ENCODE data around the gene PRKAR1B.

Gene PRKAR1B

GRCh38 chr7:650339-651031, 76.6 kb downstream of the PRKAR1B start:
- TF ChIP-seq RAD21 (IDR thresholded peaks at IDR 0.05; ENCODE audit: low read depth) (no peak), TCF12 (IDR thresholded peaks at IDR 0.05; ENCODE audit: low read depth) (no peak), ZBTB7A (IDR thresholded peaks at IDR 0.05; ENCODE audit: low read depth) (no peak), YY1 (IDR thresholded peaks at IDR 0.05; ENCODE audit: low read depth) (no peak), FOXM1 (IDR thresholded peaks at IDR 0.05; ENCODE audit: borderline replicate concordance, low read depth) (no peak), TEAD4 (IDR thresholded peaks at IDR 0.05) (no peak), CREB1 (IDR thresholded peaks at IDR 0.05; ENCODE audit: low read depth) (no peak), TAF1 (IDR thresholded peaks at IDR 0.05; ENCODE audit: low read depth) (no peak), EP300 (IDR thresholded peaks at IDR 0.05; ENCODE audit: borderline replicate concordance) (no peak), NFIC (IDR thresholded peaks at IDR 0.05) (no peak)
- TF ChIP-seq, protein P1, sequence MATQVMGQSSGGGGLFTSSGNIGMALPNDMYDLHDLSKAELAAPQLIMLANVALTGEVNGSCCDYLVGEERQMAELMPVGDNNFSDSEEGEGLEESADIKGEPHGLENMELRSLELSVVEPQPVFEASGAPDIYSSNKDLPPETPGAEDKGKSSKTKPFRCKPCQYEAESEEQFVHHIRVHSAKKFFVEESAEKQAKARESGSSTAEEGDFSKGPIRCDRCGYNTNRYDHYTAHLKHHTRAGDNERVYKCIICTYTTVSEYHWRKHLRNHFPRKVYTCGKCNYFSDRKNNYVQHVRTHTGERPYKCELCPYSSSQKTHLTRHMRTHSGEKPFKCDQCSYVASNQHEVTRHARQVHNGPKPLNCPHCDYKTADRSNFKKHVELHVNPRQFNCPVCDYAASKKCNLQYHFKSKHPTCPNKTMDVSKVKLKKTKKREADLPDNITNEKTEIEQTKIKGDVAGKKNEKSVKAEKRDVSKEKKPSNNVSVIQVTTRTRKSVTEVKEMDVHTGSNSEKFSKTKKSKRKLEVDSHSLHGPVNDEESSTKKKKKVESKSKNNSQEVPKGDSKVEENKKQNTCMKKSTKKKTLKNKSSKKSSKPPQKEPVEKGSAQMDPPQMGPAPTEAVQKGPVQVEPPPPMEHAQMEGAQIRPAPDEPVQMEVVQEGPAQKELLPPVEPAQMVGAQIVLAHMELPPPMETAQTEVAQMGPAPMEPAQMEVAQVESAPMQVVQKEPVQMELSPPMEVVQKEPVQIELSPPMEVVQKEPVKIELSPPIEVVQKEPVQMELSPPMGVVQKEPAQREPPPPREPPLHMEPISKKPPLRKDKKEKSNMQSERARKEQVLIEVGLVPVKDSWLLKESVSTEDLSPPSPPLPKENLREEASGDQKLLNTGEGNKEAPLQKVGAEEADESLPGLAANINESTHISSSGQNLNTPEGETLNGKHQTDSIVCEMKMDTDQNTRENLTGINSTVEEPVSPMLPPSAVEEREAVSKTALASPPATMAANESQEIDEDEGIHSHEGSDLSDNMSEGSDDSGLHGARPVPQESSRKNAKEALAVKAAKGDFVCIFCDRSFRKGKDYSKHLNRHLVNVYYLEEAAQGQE (IDR thresholded peaks at IDR 0.05; ENCODE audit: low read depth) = no peak
- TF ChIP-seq, protein P2, sequence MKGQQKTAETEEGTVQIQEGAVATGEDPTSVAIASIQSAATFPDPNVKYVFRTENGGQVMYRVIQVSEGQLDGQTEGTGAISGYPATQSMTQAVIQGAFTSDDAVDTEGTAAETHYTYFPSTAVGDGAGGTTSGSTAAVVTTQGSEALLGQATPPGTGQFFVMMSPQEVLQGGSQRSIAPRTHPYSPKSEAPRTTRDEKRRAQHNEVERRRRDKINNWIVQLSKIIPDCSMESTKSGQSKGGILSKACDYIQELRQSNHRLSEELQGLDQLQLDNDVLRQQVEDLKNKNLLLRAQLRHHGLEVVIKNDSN (IDR thresholded peaks at IDR 0.05) = no peak

- TF ChIP-seq TEAD4 (IDR thresholded peaks at IDR 0.05) = no peak
- TF ChIP-seq, protein P3, sequence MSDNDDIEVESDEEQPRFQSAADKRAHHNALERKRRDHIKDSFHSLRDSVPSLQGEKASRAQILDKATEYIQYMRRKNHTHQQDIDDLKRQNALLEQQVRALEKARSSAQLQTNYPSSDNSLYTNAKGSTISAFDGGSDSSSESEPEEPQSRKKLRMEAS (IDR thresholded peaks at IDR 0.05) = no peak
- no peak for TF ChIP-seq TAF1 (IDR thresholded peaks at IDR 0.05; ENCODE audit: low read depth)
- no peak for TF ChIP-seq EP300 (IDR thresholded peaks at IDR 0.05; ENCODE audit: borderline replicate concordance)
- TF ChIP-seq FOXM1 (IDR thresholded peaks at IDR 0.05; ENCODE audit: borderline replicate concordance, low read depth) = no peak
- TF ChIP-seq RAD21 (IDR thresholded peaks at IDR 0.05; ENCODE audit: low read depth) = no peak
- TF ChIP-seq TCF12 (IDR thresholded peaks at IDR 0.05; ENCODE audit: low read depth) = no peak
- TF ChIP-seq CREB1 (IDR thresholded peaks at IDR 0.05; ENCODE audit: low read depth) = no peak
- TF ChIP-seq ZBTB7A (IDR thresholded peaks at IDR 0.05; ENCODE audit: low read depth) = no peak
- no peak for TF ChIP-seq EGR1 (IDR thresholded peaks at IDR 0.05)
- TF ChIP-seq, protein P1 (IDR thresholded peaks at IDR 0.05; ENCODE audit: low read depth) = no peak
- TF ChIP-seq, protein P2 (IDR thresholded peaks at IDR 0.05) = no peak
- no peak for TF ChIP-seq YY1 (IDR thresholded peaks at IDR 0.05; ENCODE audit: low read depth)
These were observed 80.1 kb downstream of the PRKAR1B start for GRCh38 chr7:646951-647350.

DNA sequence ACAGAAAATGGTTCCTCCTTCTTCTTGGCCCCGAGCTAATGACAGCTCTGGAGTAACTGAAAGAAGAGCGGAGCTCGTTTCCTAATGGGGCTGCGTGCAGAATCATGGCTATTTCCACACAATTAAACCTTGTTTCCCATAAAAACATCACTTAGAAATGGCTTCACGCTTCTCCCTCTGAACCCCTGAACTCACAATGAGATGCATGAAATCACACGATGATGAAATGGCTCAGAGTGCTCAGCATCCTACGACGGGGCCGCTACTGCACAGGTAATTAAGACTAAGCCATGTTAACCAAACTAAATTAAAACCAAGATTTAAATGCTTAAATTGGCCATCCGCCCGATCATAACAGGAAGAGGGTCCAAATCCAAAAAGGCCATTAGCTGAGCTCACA, 80.6 kb downstream of the PRKAR1B start:
- TF ChIP-seq CREB1 (IDR thresholded peaks at IDR 0.05; ENCODE audit: low read depth) = no peak
- TF ChIP-seq NFIC (IDR thresholded peaks at IDR 0.05) = no peak
- no peak for TF ChIP-seq RAD21 (IDR thresholded peaks at IDR 0.05; ENCODE audit: low read depth)
- TF ChIP-seq, protein P2 (IDR thresholded peaks at IDR 0.05) = no peak
- TF ChIP-seq ZBTB7A (IDR thresholded peaks at IDR 0.05; ENCODE audit: low read depth) = no peak
- no peak for TF ChIP-seq CEBPB (IDR thresholded peaks at IDR 0.05)
- no peak for TF ChIP-seq TAF1 (IDR thresholded peaks at IDR 0.05; ENCODE audit: low read depth)
- TF ChIP-seq, protein P3 (IDR thresholded peaks at IDR 0.05) = no peak
- TF ChIP-seq EP300 (IDR thresholded peaks at IDR 0.05; ENCODE audit: borderline replicate concordance) = no peak
- TF ChIP-seq, protein P1 (IDR thresholded peaks at IDR 0.05; ENCODE audit: low read depth) = no peak
- no peak for TF ChIP-seq TCF12 (IDR thresholded peaks at IDR 0.05; ENCODE audit: low read depth)
- TF ChIP-seq TEAD4 (IDR thresholded peaks at IDR 0.05) = no peak
- TF ChIP-seq FOXM1 (IDR thresholded peaks at IDR 0.05; ENCODE audit: borderline replicate concordance, low read depth) = no peak
